SKM-1 treated with dmso at 0.1 percent for 144 hours (cell line): Measurements from ENCODE around the gene MDP1.

ENCODE experiments used
- DNase-seq: peaks from one replicate; lab custom pipeline; 2025; ENCODE audit not compliant: unreplicated experiment; lab: John Stamatoyannopoulos, UW

Gene MDP1

DNA sequence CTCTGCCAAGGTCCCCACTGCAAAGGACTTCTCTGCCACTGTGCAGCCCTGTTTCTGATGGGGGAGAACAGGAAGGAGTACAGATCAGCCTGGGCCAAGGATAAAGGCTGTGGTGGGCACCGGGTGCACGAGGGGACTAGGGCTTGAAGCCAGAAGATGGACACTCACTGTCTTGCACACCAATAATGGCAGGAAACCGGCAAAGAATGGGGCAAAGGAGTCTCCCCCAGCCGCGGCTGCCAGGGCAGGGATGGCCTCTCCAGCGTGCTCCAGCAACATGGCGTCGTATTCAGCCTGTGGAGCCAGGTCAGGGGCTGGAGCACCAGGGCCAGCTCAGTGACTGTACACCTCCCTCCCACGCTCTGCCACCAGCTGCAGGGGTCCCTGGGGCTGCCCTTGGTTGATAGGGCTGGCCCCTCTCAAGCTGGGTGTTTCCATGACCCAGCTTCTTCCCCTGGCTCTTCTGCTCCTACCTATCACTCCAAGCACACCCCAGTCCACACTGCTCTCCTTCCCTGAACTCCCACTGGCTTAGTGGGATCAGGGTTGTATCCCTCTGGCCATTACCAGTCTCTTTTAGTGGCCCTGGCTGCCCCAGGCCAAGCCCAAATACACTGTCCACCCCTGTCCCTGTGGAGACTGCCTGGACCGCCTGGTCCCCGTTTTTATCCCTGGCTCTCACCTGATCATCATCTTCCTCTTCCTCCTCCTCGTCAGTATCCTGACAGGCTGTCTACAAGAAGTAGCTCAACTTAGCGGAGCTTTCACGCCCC, 33.6 kb downstream of the MDP1 start:
- no peak for DNase-seq

DNA sequence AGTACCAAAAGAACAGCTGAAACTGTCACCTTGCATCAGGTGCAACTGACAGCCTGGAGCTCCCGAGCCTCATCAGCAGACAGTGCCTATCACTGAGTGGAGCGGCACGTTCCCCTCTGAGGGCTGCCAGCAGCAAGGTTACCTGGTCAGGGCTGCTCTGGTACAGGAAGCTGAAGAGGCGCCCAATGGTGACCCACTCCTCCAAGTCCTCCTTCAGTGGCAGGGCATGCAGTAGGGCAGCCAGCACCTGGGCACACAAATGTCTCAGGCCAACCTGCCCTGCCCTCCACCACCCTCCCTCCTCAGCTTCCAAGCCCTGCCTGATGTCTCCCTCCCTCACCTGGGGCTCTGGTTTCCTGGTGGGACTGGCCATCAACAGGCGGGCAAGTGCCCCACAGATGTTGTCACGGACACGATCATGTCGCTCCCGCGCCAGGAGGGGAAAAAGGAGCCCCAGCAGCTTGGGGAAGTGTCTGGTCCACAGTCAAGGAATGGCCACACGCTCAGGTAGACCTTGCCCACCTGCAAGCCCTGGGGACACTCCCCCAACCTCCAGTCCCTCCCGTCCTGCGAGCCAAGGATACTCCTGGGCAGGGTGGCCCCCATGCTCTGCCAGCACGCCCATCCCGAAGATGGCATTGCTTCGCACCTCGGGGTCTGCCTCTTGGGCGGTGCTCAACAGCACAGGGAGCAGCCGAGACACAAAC, 34.3 kb downstream of the MDP1 start:
- no peak for DNase-seq

DNA sequence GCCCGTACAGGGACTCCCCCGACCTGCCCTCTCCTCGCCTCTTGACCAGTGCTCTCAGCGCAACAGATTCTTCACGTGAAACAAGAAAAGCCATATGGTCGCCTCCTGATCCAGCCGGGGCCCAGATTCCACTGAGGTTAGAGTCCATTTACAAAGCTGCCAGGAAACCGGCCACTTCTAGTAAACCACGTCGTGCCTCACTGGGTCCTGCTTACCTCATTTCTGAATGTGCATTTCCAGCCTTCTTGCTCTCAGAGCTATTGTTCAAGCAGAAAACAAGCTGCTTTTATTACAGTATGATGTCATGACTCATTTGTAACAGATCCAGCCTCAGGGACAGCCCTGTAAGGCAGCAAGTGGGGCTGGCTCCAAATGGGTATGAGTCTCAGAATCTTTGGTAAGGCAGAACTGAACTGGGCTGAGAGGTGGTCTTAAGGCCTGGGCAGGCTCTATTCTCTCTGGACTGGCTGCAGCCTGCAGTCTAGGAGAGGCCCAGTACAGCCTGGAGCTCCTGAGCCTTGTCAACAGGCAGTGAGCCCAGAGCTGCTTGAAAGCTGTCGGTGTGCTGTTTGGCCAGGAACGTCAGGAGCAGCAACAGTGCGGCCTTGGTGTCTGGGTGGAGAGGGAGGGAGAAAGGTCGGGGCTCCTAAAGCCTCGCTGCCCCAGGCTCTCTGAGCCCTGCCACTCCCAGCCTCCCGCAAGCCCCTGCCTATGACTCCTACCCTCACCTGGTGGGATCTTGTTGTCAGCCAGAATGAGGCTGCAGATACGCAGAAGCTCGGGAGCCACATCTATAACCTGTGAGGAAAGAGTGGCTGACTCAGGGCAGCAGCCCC, 35.7 kb downstream of the MDP1 start:
- no peak for DNase-seq

DNA sequence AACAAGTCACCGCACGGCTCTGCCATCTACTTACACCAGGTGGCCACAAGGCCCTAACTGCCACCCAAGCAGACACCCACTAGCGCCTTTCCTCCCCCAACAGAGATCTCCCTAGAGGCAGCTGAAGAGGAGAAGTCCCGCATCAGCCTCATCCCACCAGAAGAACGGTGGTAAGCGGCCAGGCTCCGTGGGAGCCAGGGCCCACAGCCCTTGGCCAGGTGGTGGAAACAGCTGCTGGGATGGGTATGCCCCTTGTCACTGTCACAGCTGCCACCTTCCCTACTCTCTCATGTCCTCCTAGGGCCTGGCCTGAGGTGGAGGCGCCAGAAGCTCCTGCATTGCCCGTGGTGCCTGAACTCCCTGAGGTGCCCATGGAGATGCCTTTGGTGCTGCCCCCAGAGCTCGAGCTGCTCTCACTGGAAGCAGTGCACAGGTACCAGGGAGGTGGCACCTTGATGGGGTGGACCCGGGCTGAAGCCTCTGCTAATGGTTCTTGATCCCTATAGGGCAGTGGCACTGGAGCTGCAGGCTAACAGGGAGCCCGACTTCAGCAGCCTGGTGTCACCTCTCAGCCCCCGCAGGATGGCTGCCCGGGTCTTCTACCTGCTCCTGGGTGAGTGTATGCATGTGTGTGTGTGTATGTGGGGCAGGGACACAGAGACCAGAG, 36.4 kb downstream of the MDP1 start:
- DNase-seq = no peak

DNA sequence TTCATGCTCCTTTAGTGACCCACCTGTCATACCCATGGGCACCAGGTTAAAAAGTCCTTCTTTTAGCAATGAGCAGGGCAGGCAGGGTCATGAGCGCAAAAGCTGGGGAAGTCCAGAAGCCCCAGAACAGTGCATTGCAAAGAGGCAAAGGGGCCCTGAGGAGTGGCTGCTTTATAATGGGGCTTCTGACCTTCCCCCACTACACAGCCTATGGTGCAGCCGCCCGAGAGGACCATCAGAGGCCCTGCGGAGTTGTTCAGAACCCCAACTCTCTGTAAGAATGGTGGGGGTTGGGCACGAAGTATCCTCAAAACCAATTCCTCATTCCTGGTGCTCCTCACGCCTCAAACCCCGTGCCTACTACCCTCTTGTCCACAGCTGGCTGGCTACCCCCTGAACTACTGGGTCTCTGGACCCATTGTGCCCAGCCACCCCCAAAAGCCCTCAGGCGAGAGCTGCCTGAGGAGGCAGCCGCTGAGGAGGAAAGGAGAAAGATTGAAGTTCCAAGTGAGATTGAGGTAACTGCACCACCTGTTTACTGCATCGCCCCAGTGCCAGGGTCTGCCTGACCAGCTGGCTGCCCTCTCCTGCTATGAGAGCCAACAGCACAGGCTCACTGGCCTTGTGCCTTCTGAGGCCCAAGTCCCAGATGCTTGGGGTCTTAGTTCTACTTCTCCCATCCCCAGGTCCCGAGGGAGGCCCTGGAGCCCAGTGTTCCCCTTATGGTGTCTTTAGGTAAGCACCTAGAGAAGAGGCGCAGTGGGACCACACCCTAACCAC, 37.3 kb downstream of the MDP1 start:
- DNase-seq = no peak

DNA sequence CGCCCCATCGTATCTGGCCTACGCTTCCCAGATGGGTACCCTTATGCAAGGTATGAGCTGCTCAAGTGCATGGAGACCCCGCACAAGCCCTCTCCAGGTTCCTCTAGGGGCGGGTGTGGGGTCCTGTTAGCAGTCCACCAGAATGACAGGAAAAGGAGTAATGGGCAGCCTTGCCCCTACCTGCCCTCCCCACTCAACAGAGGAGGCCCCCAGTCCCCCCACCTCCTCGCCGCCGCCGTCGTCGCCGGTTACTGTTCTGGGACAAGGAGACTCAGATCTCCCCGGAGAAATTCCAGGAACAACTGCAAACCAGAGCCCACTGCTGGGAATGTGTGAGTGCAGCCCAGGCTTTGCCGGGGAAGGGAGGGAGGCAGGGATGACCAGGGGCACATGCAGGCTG, 38.0 kb downstream of the MDP1 start:
- DNase-seq = no peak

DNA sequence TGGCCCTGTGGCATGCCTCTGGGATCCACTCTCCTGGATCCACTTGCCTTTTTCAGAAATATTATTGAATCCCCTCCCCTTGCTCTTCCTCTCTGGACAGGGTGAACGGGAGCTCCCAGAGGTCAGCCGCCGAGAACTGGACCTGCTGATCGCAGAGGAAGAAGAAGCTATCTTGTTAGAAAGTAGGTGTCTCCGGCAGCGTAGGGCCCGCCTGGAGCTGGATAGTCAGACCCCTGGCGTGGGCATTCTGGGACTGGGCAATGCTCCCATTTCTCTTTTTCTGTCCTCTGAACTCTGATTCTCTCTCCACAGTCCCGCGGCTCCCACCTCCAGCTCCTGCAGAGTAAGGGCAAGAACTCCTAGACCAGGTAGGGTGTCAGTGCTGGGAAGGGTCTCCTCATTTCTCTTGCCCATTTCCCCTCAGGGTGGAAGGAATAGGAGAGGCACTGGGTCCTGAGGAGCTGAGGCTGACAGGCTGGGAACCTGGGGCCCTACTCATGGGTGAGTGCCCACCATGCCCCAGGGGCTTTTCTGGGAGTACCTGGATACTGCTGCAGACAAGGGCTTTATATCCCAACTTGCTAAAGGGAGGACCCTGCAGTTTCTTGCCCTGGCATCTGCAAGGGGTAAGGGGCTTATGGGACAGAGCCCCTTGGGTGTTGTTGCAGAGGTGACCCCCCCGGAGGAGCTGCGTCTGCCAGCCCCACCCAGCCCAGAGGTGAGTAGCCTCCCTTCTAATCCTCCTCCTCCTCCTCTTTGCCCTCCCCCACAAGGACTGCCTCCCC, 38.6 kb downstream of the MDP1 start:
- DNase-seq = no peak

DNA sequence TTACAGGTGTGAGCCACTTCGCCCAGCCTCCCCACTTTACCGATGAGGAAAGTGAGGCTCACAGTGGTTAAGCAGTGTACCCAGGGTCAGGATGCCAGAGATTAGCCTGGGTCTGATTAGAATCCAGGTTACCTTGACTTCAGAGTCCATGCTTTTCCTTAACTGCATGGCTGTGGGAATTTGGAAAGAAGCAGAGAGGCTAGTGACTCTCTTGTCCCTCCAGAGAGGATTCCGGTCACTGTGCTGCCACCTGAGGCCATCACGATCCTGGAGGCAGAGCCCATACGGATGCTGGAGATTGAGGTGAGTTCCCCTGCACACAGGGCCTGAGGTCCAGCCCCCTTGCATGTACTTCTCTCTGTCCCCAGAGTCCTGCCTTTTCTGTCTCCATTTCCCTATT, 39.3 kb downstream of the MDP1 start:
- DNase-seq = no peak

DNA sequence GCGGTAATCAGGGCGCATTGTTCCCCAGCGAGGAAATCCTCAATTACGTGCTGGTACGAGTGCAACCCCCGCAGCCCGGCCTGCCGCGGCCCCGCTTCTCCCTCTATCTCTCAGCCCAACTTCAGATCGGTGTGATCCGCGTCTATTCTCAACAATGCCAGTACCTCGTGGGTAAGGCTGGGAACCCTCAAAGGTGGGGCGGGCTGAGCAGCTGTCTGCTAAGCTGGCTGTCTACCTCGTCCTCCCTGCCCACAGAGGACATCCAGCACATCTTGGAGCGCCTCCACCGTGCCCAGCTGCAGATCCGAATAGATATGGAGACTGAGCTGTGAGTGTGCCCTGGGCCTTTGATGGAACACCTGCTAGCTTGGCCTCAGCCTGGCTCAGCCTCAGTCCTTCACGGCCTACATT, 43.0 kb downstream of the MDP1 start:
- no peak for DNase-seq

DNA sequence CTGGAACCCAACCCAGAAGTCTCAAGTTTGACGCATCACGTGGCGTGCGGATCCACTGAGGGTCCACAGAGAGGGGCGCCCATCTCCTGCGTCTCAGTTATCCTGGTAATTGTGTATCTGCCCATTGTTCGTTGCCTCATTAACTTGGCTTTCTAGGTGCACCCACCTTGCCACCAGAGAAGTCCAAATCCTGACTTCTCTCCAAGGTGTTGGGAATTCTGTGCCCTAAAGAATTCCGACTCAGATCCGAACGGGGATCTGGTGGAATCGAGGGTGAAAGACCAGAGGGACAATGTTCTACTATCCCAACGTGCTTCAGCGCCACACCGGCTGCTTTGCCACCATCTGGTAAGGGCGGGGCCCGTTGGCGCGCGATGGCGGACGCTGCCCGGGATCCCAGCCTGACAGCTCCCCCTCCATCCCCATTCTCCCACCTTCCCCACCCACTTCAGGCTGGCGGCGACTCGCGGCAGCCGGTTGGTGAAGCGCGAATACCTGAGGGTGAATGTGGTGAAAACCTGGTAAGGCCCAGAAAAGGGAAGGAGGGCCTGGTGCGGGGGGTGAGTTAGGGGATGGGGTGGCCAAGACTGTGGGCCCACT, 43.5 kb downstream of the MDP1 start:
- no peak for DNase-seq

DNA sequence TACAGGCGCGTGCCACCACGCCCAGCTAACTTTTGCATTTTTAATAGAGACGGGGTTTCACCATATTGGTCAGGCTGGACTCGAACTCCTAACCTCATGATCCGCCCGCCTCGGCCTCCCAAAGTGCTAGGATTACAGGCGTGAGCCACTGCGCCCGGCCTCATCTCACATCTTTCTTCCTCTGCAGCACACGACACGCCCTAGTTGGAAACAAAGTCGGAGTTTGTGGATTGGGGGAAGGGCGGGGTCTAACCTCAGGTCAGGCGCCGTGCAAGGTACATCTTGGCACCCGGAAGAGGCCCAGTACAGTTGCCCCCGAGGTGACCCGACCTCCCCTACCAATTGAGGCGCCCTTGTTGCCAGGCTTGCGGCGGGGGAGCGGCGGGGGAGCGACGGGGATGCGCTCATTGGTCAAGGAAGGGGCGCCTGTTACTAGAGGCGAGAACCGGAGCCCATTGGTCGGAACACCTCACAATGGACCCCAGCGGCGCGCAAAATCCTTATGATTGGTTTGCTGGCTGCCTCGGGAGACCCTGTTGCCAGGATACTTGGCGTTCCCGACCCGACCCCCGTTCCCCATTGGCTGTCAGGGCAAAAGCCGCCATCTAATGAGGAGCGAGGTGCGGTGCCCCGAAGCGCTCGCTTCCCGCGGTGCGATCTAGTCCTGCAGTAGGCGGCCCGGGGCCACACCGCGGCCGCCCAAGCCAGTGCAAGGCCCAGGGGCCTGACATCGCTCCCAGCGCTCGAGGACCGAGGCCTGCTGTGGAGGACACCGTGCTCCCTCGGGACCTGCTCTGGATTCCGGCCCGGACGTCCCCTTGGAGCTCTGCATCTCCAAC, 44.2 kb downstream of the MDP1 start, which contains the start of gene REC8:
Gene REC8, plus strand, starts transcription at position 659 of the 839 bp plus-strand sequence. CDS start 473 bp downstream, outside the sequence.
- DNase-seq = no peak

DNA sequence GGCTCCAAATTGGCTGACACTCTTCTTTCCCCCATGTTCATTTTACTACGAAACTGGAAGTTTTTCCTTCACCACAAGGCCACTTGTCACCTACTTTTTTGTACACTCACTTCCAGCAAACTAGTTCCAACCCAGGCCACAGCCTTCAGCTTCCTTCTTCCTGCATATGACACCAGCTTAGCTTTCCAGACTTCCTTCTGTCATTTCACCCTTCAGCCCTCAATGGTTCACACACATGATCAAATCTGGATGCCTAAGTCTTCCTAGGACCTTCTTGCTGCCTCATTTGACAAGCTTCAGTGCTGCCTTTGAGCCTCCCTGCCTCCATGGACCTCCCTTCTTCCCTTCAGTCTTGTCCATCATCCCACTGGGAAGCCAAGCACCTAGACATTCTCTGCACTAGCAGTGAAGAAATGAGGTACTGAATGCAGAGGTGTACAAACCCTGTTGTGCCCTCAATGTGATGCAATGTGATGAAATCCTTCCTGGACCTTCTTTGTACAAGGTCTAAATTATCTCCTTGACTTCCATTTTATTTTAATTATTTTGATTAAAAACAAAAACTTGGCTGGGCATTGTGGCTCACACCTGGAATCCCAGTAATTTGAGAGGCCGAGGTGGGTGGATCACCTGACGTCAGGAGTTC, 48.3 kb downstream of the MDP1 start:
- peak; percentile 3 for DNase-seq

DNA sequence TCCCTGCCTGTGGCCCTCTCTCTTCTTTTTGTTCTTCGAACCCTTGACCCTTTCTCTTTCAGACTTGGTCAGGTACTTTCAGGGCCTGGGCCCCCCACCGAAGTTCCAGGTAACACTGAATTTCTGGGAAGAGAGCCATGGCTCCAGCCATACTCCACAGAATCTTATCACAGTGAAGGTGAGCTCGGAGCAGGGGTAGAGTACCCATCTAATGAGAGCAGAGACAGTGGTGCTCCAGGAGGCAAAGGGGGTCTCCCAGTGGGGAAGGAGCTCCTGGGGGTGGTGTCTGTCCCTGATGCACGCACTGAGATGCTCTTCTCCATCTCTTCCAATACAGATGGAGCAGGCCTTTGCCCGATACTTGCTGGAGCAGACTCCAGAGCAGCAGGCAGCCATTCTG, 50.1 kb downstream of the MDP1 start:
- no peak for DNase-seq

DNA sequence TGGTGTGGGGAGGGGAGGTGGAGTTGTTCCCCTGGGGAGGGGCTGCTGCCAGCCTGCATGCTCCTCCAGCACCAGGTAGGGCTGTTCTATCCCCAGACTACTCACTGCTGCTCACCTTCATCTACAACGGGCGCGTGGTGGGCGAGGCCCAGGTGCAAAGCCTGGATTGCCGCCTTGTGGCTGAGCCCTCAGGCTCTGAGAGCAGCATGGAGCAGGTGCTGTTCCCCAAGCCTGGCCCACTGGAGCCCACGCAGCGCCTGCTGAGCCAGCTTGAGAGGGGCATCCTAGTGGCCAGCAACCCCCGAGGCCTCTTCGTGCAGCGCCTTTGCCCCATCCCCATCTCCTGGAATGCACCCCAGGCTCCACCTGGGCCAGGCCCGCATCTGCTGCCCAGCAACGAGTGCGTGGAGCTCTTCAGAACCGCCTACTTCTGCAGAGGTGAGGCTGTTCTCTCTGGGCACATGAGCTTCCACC, 51.3 kb downstream of the MDP1 start:
- no peak for DNase-seq
